ENCODE data around the gene MAU2. TPM values are rescaled to one million over a fixed set of nuclear protein-coding genes. Genes with fewer than 3 reads are reported as not detected.

MAU2 gene
- total RNA-seq, 1 donor from 2014 or later = 69.7 TPM

- no peak for DNase-seq
- peaks cover 49% of the 10 kb centered on the region for H3K4me1 ChIP-seq
- H3K4me3 ChIP-seq = no peak overlapping the region
- intact Hi-C loops (cut with DNase I) = no loop called here
- no peak overlapping the region for H3K27ac ChIP-seq
- no peaks in the 10 kb centered on the region for H3K9me3 ChIP-seq
- H3K27me3 ChIP-seq (ENCODE audit: low read depth) = no peaks in the 10 kb centered on the region
- ATAC-seq = no peak
- TF ChIP-seq CTCF (IDR thresholded peaks at IDR 0.05) = no peak
- H3K36me3 ChIP-seq = no peaks in the 10 kb centered on the region
These were observed 61.5 kb downstream of the MAU2 start for GRCh38 chr19:19382118-19382517.

GRCh38 chr19:19384486-19384885, 63.9 kb downstream of the MAU2 start:
- no peak for TF ChIP-seq CTCF (IDR thresholded peaks at IDR 0.05)
- Histone ChIP-seq H3K36me3 (no peaks in the 10 kb centered on the region), H3K4me1 (peaks cover 51% of the 10 kb centered on the region), H3K27me3 (ENCODE audit: low read depth) (no peaks in the 10 kb centered on the region), H3K4me3 (peak overlapping the region; percentile 87), H3K27ac (peak overlapping the region; percentile 93), H3K9me3 (no peaks in the 10 kb centered on the region)
- DNase-seq (no peak), ATAC-seq (no peak)
- intact Hi-C loops (cut with DNase I) = no loop called here

- TF ChIP-seq CTCF (IDR thresholded peaks at IDR 0.05) = peak; percentile 27
- ATAC-seq = peak; percentile 98
These were observed 64.7 kb downstream of the MAU2 start for GRCh38 chr19:19385131-19385895.

GRCh38 chr19:19385896-19386869, 65.6 kb downstream of the MAU2 start:
- H3K27ac ChIP-seq = peak overlapping the region; percentile 92
- intact Hi-C loops (cut with DNase I) = no loop called here
- H3K4me3 ChIP-seq = peak overlapping the region; percentile 87
- no peak for TF ChIP-seq CTCF (IDR thresholded peaks at IDR 0.05)
- no peaks in the 10 kb centered on the region for H3K9me3 ChIP-seq
- DNase-seq (peak; percentile 76), ATAC-seq (peak in 1 of 2 donors; percentile 0)
- H3K36me3 ChIP-seq = no peaks in the 10 kb centered on the region
- peaks cover 60% of the 10 kb centered on the region for H3K4me1 ChIP-seq
- H3K27me3 ChIP-seq (ENCODE audit: low read depth) = no peaks in the 10 kb centered on the region

More at GRCh38 chr19:19385131-19385895, 64.7 kb downstream of the MAU2 start:
- peak; percentile 100 for DNase-seq
- peak overlapping the region; percentile 93 for H3K27ac ChIP-seq
- intact Hi-C loops (cut with DNase I) = no loop called here
- no peaks in the 10 kb centered on the region for H3K27me3 ChIP-seq (ENCODE audit: low read depth)
- H3K36me3 ChIP-seq = no peaks in the 10 kb centered on the region
- H3K4me1 ChIP-seq = peaks cover 59% of the 10 kb centered on the region
- peak overlapping the region; percentile 87 for H3K4me3 ChIP-seq
- H3K9me3 ChIP-seq = no peaks in the 10 kb centered on the region

GRCh38 chr19:19387108-19387507, 66.5 kb downstream of the MAU2 start:
- H3K4me3 ChIP-seq = peak overlapping the region; percentile 87
- H3K27me3 ChIP-seq (ENCODE audit: low read depth) = no peaks in the 10 kb centered on the region
- TF ChIP-seq CTCF (IDR thresholded peaks at IDR 0.05) = no peak
- DNase-seq (no peak), ATAC-seq (no peak)
- no peaks in the 10 kb centered on the region for H3K9me3 ChIP-seq
- peaks cover 65% of the 10 kb centered on the region for H3K4me1 ChIP-seq
- intact Hi-C loops (cut with DNase I) = no loop called here
- no peaks in the 10 kb centered on the region for H3K36me3 ChIP-seq
- peak overlapping the region; percentile 92 for H3K27ac ChIP-seq
